ENCODE results near the gene NME5. TPM values are rescaled to one million over a fixed set of nuclear protein-coding genes. Genes with fewer than 3 reads are reported as not detected.

Gene NME5
- total and polyA plus RNA-seq, 2 of the 8 experiments (the other 6 are each of a cell fraction or from before 2014, with no cell fraction given): 0.48 to 0.89 TPM

GRCh38 chr5:138148811-138149210 lies 9.6 kb upstream of the NME5 start:
- Histone ChIP-seq H3K27ac (ENCODE audit: low read depth, low read length) (no peak overlapping the region), H4K5ac (ENCODE audit: insufficient read length, low read depth, low read length) (no peak overlapping the region), H2BK12ac (ENCODE audit: low read depth, low read length) (no peak overlapping the region), H3K79me1 (ENCODE audit: low read depth, low read length) (no peaks in the 10 kb centered on the region), H4K91ac (replicated peaks; ENCODE audit: insufficient read length, low read length) (no peak overlapping the region), H3K4me1 (replicated peaks in 1 of 4; ENCODE audit: control insufficient read depth in 3 of 4, insufficient read depth in 4 of 4, low read length in 3 of 4) (no peaks in the 10 kb centered on the region), H3K27me3 (replicated peaks in 1 of 4; ENCODE audit: control insufficient read depth in 3 of 4, extremely low read depth in 1 of 4, insufficient read depth in 3 of 4, low read length in 3 of 4) (no peaks in the 10 kb centered on the region), H2BK5ac (ENCODE audit: low read depth, low read length) (no peak overlapping the region), H2AFZ (ENCODE audit: low read length) (no peak overlapping the region), H3K79me2 (ENCODE audit: control insufficient read depth in 1 of 2, insufficient read depth in 2 of 2, low read length in 2 of 2) (no peaks in the 10 kb centered on the region), H2AK5ac (ENCODE audit: low read depth, low read length) (no peak overlapping the region), H3K23ac (ENCODE audit: insufficient read length) (no peak overlapping the region), H3K4ac (replicated peaks; ENCODE audit: insufficient read length, low read depth, low read length) (no peak overlapping the region), H2BK15ac (ENCODE audit: low read length) (no peak overlapping the region), H4K20me1 (replicated peaks in 1 of 2; ENCODE audit: control insufficient read depth in 1 of 2, insufficient read depth in 2 of 2, low read length in 2 of 2) (no peaks in the 10 kb centered on the region), H3K18ac (ENCODE audit: extremely low read depth, low read length) (no peak overlapping the region), H3K9ac (replicated peaks in 1 of 4; ENCODE audit: extremely low read depth in 1 of 4, low read depth in 3 of 4, low read length in 3 of 4) (no peak overlapping the region), H3K4me2 (ENCODE audit: insufficient read depth in 1 of 2, low read depth in 2 of 2, low read length in 2 of 2) (no peak overlapping the region), H2BK120ac (replicated peaks; ENCODE audit: low read depth, low read length) (no peak overlapping the region), H3K36me3 (ENCODE audit: control insufficient read depth in 2 of 4, insufficient read depth in 4 of 4, low read length in 3 of 4) (no peaks in the 10 kb centered on the region), H3K23me2 (ENCODE audit: low read depth, low read length) (no peaks in the 10 kb centered on the region), H3K9me3 (ENCODE audit: insufficient read depth in 2 of 2, low read depth in 1 of 2, low read length in 1 of 2) (no peaks in the 10 kb centered on the region), H3K14ac (ENCODE audit: insufficient read length) (no peak overlapping the region), H3K4me3 (ENCODE audit: extremely low read depth in 1 of 4, insufficient read depth in 2 of 4, low read depth in 3 of 4, low read length in 4 of 4) (no peak overlapping the region), H4K8ac (ENCODE audit: extremely low read depth, insufficient read depth, low read length) (no peak overlapping the region), H2BK20ac (ENCODE audit: low read length) (no peak overlapping the region), H3K56ac (replicated peaks; ENCODE audit: insufficient read length, low read depth, low read length) (no peak overlapping the region)
- DNase-seq (ENCODE audit: low read depth in 1 of 2, low spot score in 2 of 2) (no peak), FAIRE-seq (no peak)
- ChIA-PET POLR2A (ENCODE audit: partially characterized antibody) (interaction anchor here (1.3 kb wide), 1 partner anchor 10 kb away, joined by 3 read pairs; the partner anchor contains the start of gene NME5), CTCF (ENCODE audit: partially characterized antibody) (interaction anchor here (0.5 to 3.1 kb wide), 8 partner anchors 14 to 355 kb away, joined by 3 to 24 read pairs (median 4); no protein-coding TSS in a partner anchor)
- TF ChIP-seq SIN3A (conservative IDR thresholded peaks at IDR 0.05 in 1 of 2, IDR thresholded peaks at IDR 0.05 in 1 of 2; ENCODE audit: low read depth in 1 of 2, low read length in 2 of 2) (no peak), CBX8 (IDR thresholded peaks at IDR 0.05; ENCODE audit: borderline replicate concordance, low read depth, low read length) (no peak), GABPA (IDR thresholded peaks at IDR 0.05; ENCODE audit: borderline replicate concordance, insufficient read depth, low read length) (no peak), FOSL1 (IDR thresholded peaks at IDR 0.05; ENCODE audit: insufficient read depth, low read depth, low read length) (no peak), EZH2 (IDR thresholded peaks at IDR 0.05; ENCODE audit: low read depth, low read length, severe bottlenecking) (no peak), POU5F1 (IDR thresholded peaks at IDR 0.05; ENCODE audit: low read depth, low read length) (no peak), KDM4A (IDR thresholded peaks at IDR 0.05; ENCODE audit: low read depth, low read length, severe bottlenecking) (no peak), JUN (IDR thresholded peaks at IDR 0.05; ENCODE audit: low read depth, low read length) (no peak), HDAC6 (IDR thresholded peaks at IDR 0.05; ENCODE audit: low read depth, low read length) (no peak), POLR2A (IDR thresholded peaks at IDR 0.05; ENCODE audit: control extremely low read depth in 1 of 2, low read depth in 2 of 2, low read length in 2 of 2) (no peak), CREB1 (IDR thresholded peaks at IDR 0.05) (no peak), SUZ12 (IDR thresholded peaks at IDR 0.05; ENCODE audit: low read length) (no peak), TCF12 (IDR thresholded peaks at IDR 0.05; ENCODE audit: low read depth, low read length) (no peak), TBP (IDR thresholded peaks at IDR 0.05; ENCODE audit: low read depth, low read length) (no peak), NRF1 (IDR thresholded peaks at IDR 0.05; ENCODE audit: low read depth, low read length) (no peak)
- WGBS, 2 experiments (ENCODE audit: extremely low coverage in 1 of 2, insufficient coverage in 1 of 2, insufficient read length in 1 of 2, insufficient replicate concordance in 2 of 2, low coverage in 1 of 2, low lambda C conversion rate in 2 of 2, missing lambda C conversion rate in 1 of 2): 80% methylated on average over 1 of the region's 1 CpG; no CpG with 5 or more reads in 1 of the 2 experiments

Data from H1 (cell line).